Loucy (cell line): Measurements from ENCODE around the gene P2RX7.

Experiments used
- EZH2phosphoT487 ChIP-seq: fragments of 200-600 bp; IDR thresholded peaks from 2 replicates; pipeline ENCODE4 v1.6.1; 2018; ENCODE audit warnings: antibody characterized with exemption, mild to moderate bottlenecking, moderate library complexity, borderline replicate concordance
- TF ChIP-seq, protein P1 (sequence below): fragments of 200-600 bp; sonication (generic); conservative IDR thresholded peaks from 2 replicates; pipeline ENCODE4 v1.5.1; 2014; ENCODE audit warnings: mild to moderate bottlenecking, antibody characterized with exemption, low read length

GRCh38 chr12:121190523-121191031 is 57.9 kb downstream of the P2RX7 start:
- no peak for TF ChIP-seq EZH2phosphoT487
- TF ChIP-seq, protein P1, sequence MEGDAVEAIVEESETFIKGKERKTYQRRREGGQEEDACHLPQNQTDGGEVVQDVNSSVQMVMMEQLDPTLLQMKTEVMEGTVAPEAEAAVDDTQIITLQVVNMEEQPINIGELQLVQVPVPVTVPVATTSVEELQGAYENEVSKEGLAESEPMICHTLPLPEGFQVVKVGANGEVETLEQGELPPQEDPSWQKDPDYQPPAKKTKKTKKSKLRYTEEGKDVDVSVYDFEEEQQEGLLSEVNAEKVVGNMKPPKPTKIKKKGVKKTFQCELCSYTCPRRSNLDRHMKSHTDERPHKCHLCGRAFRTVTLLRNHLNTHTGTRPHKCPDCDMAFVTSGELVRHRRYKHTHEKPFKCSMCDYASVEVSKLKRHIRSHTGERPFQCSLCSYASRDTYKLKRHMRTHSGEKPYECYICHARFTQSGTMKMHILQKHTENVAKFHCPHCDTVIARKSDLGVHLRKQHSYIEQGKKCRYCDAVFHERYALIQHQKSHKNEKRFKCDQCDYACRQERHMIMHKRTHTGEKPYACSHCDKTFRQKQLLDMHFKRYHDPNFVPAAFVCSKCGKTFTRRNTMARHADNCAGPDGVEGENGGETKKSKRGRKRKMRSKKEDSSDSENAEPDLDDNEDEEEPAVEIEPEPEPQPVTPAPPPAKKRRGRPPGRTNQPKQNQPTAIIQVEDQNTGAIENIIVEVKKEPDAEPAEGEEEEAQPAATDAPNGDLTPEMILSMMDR, result no peak
